SK-N-SH (cell line): Measurements from ENCODE around the gene COL23A1. TPM values are rescaled to one million over a fixed set of nuclear protein-coding genes. Genes with fewer than 3 reads are reported as not detected.

Experiments
- CTCF ChIA-PET: fragments of 300-600, 350-600 bp; formaldehyde crosslinking; extraction: SDS; loops from one replicate; lab custom pipeline; 2021; lab: Yijun Ruan, JAX
- POLR2A ChIA-PET: fragments of 350-600 bp; sonication (Branson Sonifier 250); formaldehyde crosslinking; extraction: SDS; loops from one replicate; lab custom pipeline; 2020; ENCODE audit warnings: antibody characterized with exemption, inconsistent platforms; lab: Yijun Ruan, JAX
- DNase-seq: peaks from one replicate; pipeline ENCODE4 v3.0.0; 2012
- H2AFZ ChIP-seq: fragments of 200-600 bp; sonication (generic); 2 replicates; pipeline ENCODE4 v1.8.1; 2016; ENCODE audit warnings: antibody characterized with exemption, mild to moderate bottlenecking, low read depth
- H3F3A ChIP-seq: fragments of 200-600 bp; sonication (generic); replicated peaks from 2 replicates; pipeline ENCODE3; 2016; ENCODE audit warnings: antibody characterized with exemption, mild to moderate bottlenecking; ENCODE audit not compliant: insufficient read depth
- H3K27ac ChIP-seq, 2 experiments: fragments of 200-500 bp in 1 of 2; fragments of 200-600 bp in 1 of 2; sonication (Bioruptor generic) in 1 of 2; sonication (generic), shearing (Covaris generic) in 1 of 2; 2 replicates each; pipeline versions ENCODE4 v1.5.1 to v1.6.1; 2014 to 2016; ENCODE audit warnings: low read depth in 2 of 2, inconsistent platforms in 1 of 2, low read length in 1 of 2, mild to moderate bottlenecking in 1 of 2, mixed read lengths in 1 of 2
- H3K27me3 ChIP-seq: fragments of 200-600 bp; sonication (generic), shearing (Covaris generic); 2 replicates; pipeline ENCODE4 v1.6.1; 2016; ENCODE audit warnings: mixed run types; ENCODE audit not compliant: insufficient read depth
- H3K36me3 ChIP-seq, 2 experiments: fragments of 200-500 bp in 1 of 2; fragments of 200-600 bp in 1 of 2; sonication (Bioruptor generic) in 1 of 2; sonication (generic) in 1 of 2; replicated peaks in 1 of 2; 2 replicates each; pipeline versions ENCODE3 to v1.5.1; 2014 to 2016; ENCODE audit warnings: low read length in 1 of 2, mild to moderate bottlenecking in 1 of 2; ENCODE audit not compliant: insufficient read depth in 2 of 2, control insufficient read depth in 1 of 2
- H3K4me1 ChIP-seq, 2 experiments: fragments of 200-500 bp in 1 of 2; fragments of 200-600 bp in 1 of 2; sonication (Bioruptor generic) in 1 of 2; sonication (generic), shearing (Covaris generic) in 1 of 2; 2 replicates each; pipeline versions ENCODE4 v1.5.1 to v1.6.1; 2014 to 2016; ENCODE audit warnings: low read depth in 1 of 2, low read length in 1 of 2, mixed run types in 1 of 2; ENCODE audit not compliant: insufficient read depth in 2 of 2, control insufficient read depth in 1 of 2
- H3K4me2 ChIP-seq: fragments of 200-600 bp; sonication (generic), shearing (Covaris generic); 2 replicates; pipeline ENCODE4 v1.6.1; 2017; ENCODE audit warnings: mixed run types
- H3K4me3 ChIP-seq, 2 experiments: fragments of 200-500 bp in 1 of 2; fragments of 200-600 bp in 1 of 2; sonication (Bioruptor generic) in 1 of 2; sonication (generic), shearing (Covaris generic) in 1 of 2; 2 replicates each; pipeline versions ENCODE4 v1.5.1 to v1.8.1; 2014 to 2016; ENCODE audit warnings: low read depth in 2 of 2, inconsistent platforms in 1 of 2, low read length in 1 of 2, mild to moderate bottlenecking in 1 of 2, mixed read lengths in 1 of 2, moderate library complexity in 1 of 2
- H3K79me2 ChIP-seq: fragments of 200-600 bp; sonication (generic); 2 replicates; pipeline ENCODE4 v1.8.1; 2017; ENCODE audit warnings: mild to moderate bottlenecking; ENCODE audit not compliant: insufficient read depth
- H3K9ac ChIP-seq: fragments of 200-600 bp; sonication (generic); 2 replicates; pipeline ENCODE4 v1.6.1; 2017; ENCODE audit warnings: mixed run types
- H3K9me2 ChIP-seq: fragments of 200-600 bp; sonication (generic); 2 replicates; pipeline ENCODE4 v1.6.1; 2017; ENCODE audit warnings: mixed run types
- H3K9me3 ChIP-seq: fragments of 200-600 bp; sonication (generic); 2 replicates; pipeline ENCODE4 v1.6.1; 2017; ENCODE audit warnings: mixed run types, mild to moderate bottlenecking, moderate library complexity
- H4K20me1 ChIP-seq: fragments of 200-600 bp; sonication (generic); 2 replicates; pipeline ENCODE4 v1.6.1; 2017; ENCODE audit warnings: mild to moderate bottlenecking, mixed run types; ENCODE audit not compliant: insufficient read depth
- CTCF ChIP-seq: fragments of 200-600 bp; sonication (generic); IDR thresholded peaks from 2 replicates; pipeline ENCODE4 v1.6.1; 2017; ENCODE audit warnings: antibody characterized with exemption, mild to moderate bottlenecking, moderate library complexity
- EP300 ChIP-seq, 2 experiments: IDR thresholded peaks; 2 replicates each; pipeline versions ENCODE4 v1.4.0 to v1.6.1; 2012; ENCODE audit warnings: borderline replicate concordance in 1 of 2, low read depth in 1 of 2, low read length in 1 of 2
- FOXJ3 ChIP-seq: sonication (generic); formaldehyde crosslinking; IDR thresholded peaks from 2 replicates; pipeline ENCODE4 v1.5.1; 2020; ENCODE audit warnings: mild to moderate bottlenecking, missing genetic modification reagents
- FOXM1 ChIP-seq: IDR thresholded peaks from 2 replicates; pipeline ENCODE4 v1.4.0; 2012; ENCODE audit warnings: low read depth, mild to moderate bottlenecking
- GABPA ChIP-seq: IDR thresholded peaks from 2 replicates; pipeline ENCODE4 v1.4.0; 2012; ENCODE audit warnings: low read depth, mild to moderate bottlenecking
- MEF2A ChIP-seq: IDR thresholded peaks from 2 replicates; pipeline ENCODE4 v1.4.0; 2012; ENCODE audit warnings: low read depth, borderline replicate concordance
- MXI1 ChIP-seq: IDR thresholded peaks from 2 replicates; pipeline ENCODE4 v1.6.1; 2012; ENCODE audit warnings: mild to moderate bottlenecking, low read depth, low read length, improper control_type of control experiment
- NFIC ChIP-seq: IDR thresholded peaks from 2 replicates; pipeline ENCODE4 v1.4.0; 2012; ENCODE audit warnings: borderline replicate concordance
- RAD21 ChIP-seq: IDR thresholded peaks from 2 replicates; pipeline ENCODE4 v1.6.1; 2012; ENCODE audit warnings: mild to moderate bottlenecking, low read length
- RCOR1 ChIP-seq: fragments of 150-350 bp; IDR thresholded peaks from 2 replicates; pipeline ENCODE4 v1.6.1; 2017; ENCODE audit warnings: antibody characterized with exemption, low read length
- RXRA ChIP-seq: IDR thresholded peaks from 2 replicates; pipeline ENCODE4 v1.4.0; 2012; ENCODE audit warnings: low read depth, mild to moderate bottlenecking, borderline replicate concordance
- TAF1 ChIP-seq: IDR thresholded peaks from 2 replicates; pipeline ENCODE4 v1.6.1; 2012; ENCODE audit warnings: low read depth, mild to moderate bottlenecking, low read length, moderate library complexity, borderline replicate concordance
- WGBS: methylation state at CpG from one replicate; pipeline ENCODE4 v1.1.6; 2017; ENCODE audit warnings: low lambda C conversion rate; 5-methylcytosine and 5-hydroxymethylcytosine counted together
- polyA plus RNA-seq, 3 experiments: library from polyadenylated mRNA; depleted of rRNA; stranded (reverse); fragments of >200 nt; gene quantifications; 2 replicates each; pipeline ENCODE4 v1.2.3, GENCODE V29; 2012
- TF ChIP-seq, protein P1 (sequence below): IDR thresholded peaks from 2 replicates; pipeline ENCODE4 v1.4.0; 2012; ENCODE audit warnings: low read depth, borderline replicate concordance
- TF ChIP-seq, protein P2 (sequence below): IDR thresholded peaks from 2 replicates; pipeline ENCODE4; 2012
- TF ChIP-seq, protein P3 (sequence below): IDR thresholded peaks from 2 replicates; pipeline ENCODE4 v1.6.1; 2012; ENCODE audit warnings: mild to moderate bottlenecking, low read depth, low read length, moderate library complexity
- TF ChIP-seq, protein P4 (sequence below): IDR thresholded peaks from 2 replicates; pipeline ENCODE4 v1.4.0; 2012; ENCODE audit warnings: low read depth

The COL23A1 gene
- polyA plus RNA-seq, 1 of the 3 experiments (the other 2 are of a cell fraction) = 0.10 TPM

GRCh38 chr5:178524093-178524882 is 65.9 kb downstream of the COL23A1 start:
- H3K9me3 ChIP-seq = peaks cover 3% of the 10 kb centered on the region; the same call in 1 of the 2 replicates
- CTCF ChIA-PET = interaction anchor here (1.1 to 1.3 kb wide), 3 partner anchors 10 to 46 kb away, joined by 3 to 5 read pairs (median 4); no protein-coding TSS in a partner anchor
- H3K27ac ChIP-seq = no peak overlapping the region
- H3K79me2 ChIP-seq = no peaks in the 10 kb centered on the region
- H3K27me3 ChIP-seq = no peaks in the 10 kb centered on the region
- no peaks in the 10 kb centered on the region for H3K36me3 ChIP-seq
- no peaks in the 10 kb centered on the region for H3K9me2 ChIP-seq
- no peak for DNase-seq
- no peak overlapping the region for H3K4me3 ChIP-seq
- no peak overlapping the region for H3K4me2 ChIP-seq
- no peaks in the 10 kb centered on the region for H4K20me1 ChIP-seq
- no peaks in the 10 kb centered on the region for H3F3A ChIP-seq
- H2AFZ ChIP-seq = no peak overlapping the region
- 34% methylated on average over 7 of the region's 10 CpGs for WGBS
- TF ChIP-seq TAF1 = no peak
- TF ChIP-seq RAD21 = no peak
- TF ChIP-seq RCOR1 = no peak
- TF ChIP-seq RXRA = no peak
- no peak for TF ChIP-seq FOXM1
- no peak for TF ChIP-seq EP300 (IDR thresholded peaks at IDR 0.05; ENCODE audit: borderline replicate concordance in 1 of 2, low read depth in 1 of 2, low read length in 1 of 2)
- TF ChIP-seq GABPA = no peak
- TF ChIP-seq, protein P1, sequence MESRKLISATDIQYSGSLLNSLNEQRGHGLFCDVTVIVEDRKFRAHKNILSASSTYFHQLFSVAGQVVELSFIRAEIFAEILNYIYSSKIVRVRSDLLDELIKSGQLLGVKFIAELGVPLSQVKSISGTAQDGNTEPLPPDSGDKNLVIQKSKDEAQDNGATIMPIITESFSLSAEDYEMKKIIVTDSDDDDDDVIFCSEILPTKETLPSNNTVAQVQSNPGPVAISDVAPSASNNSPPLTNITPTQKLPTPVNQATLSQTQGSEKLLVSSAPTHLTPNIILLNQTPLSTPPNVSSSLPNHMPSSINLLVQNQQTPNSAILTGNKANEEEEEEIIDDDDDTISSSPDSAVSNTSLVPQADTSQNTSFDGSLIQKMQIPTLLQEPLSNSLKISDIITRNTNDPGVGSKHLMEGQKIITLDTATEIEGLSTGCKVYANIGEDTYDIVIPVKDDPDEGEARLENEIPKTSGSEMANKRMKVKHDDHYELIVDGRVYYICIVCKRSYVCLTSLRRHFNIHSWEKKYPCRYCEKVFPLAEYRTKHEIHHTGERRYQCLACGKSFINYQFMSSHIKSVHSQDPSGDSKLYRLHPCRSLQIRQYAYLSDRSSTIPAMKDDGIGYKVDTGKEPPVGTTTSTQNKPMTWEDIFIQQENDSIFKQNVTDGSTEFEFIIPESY = no peak
- TF ChIP-seq MEF2A = no peak
- TF ChIP-seq, protein P2, sequence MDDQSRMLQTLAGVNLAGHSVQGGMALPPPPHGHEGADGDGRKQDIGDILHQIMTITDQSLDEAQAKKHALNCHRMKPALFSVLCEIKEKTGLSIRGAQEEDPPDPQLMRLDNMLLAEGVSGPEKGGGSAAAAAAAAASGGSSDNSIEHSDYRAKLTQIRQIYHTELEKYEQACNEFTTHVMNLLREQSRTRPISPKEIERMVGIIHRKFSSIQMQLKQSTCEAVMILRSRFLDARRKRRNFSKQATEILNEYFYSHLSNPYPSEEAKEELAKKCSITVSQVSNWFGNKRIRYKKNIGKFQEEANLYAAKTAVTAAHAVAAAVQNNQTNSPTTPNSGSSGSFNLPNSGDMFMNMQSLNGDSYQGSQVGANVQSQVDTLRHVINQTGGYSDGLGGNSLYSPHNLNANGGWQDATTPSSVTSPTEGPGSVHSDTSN = no peak
- TF ChIP-seq, protein P3, sequence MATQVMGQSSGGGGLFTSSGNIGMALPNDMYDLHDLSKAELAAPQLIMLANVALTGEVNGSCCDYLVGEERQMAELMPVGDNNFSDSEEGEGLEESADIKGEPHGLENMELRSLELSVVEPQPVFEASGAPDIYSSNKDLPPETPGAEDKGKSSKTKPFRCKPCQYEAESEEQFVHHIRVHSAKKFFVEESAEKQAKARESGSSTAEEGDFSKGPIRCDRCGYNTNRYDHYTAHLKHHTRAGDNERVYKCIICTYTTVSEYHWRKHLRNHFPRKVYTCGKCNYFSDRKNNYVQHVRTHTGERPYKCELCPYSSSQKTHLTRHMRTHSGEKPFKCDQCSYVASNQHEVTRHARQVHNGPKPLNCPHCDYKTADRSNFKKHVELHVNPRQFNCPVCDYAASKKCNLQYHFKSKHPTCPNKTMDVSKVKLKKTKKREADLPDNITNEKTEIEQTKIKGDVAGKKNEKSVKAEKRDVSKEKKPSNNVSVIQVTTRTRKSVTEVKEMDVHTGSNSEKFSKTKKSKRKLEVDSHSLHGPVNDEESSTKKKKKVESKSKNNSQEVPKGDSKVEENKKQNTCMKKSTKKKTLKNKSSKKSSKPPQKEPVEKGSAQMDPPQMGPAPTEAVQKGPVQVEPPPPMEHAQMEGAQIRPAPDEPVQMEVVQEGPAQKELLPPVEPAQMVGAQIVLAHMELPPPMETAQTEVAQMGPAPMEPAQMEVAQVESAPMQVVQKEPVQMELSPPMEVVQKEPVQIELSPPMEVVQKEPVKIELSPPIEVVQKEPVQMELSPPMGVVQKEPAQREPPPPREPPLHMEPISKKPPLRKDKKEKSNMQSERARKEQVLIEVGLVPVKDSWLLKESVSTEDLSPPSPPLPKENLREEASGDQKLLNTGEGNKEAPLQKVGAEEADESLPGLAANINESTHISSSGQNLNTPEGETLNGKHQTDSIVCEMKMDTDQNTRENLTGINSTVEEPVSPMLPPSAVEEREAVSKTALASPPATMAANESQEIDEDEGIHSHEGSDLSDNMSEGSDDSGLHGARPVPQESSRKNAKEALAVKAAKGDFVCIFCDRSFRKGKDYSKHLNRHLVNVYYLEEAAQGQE = no peak
- TF ChIP-seq, protein P4, sequence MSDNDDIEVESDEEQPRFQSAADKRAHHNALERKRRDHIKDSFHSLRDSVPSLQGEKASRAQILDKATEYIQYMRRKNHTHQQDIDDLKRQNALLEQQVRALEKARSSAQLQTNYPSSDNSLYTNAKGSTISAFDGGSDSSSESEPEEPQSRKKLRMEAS = no peak
- no peak for TF ChIP-seq MXI1
- no peak for TF ChIP-seq CTCF
- no peak for TF ChIP-seq NFIC
- no peak for TF ChIP-seq FOXJ3 (CRISPR knock-in tag)
- POLR2A ChIA-PET = no interaction called here
- peaks cover 0 to 21% of the 10 kb centered on the region in 2 experiments; a peak in 1 of 4 replicates for H3K4me1 ChIP-seq
- H3K9ac ChIP-seq = no peak overlapping the region
